ENCODE results near the gene AMPH. TPM values are rescaled to one million over a fixed set of nuclear protein-coding genes. Genes with fewer than 3 reads are reported as not detected.
A peak's percentile ranks its signal among the peaks of the same experiment; 100 is the strongest.

The AMPH gene
- total RNA-seq, 1 donor from 2014 or later, result 1.8 TPM

- H3K27me3 Mint-ChIP-seq, result peaks cover 4% of the 10 kb centered on the region
These were observed 217.4 kb downstream of the AMPH start for GRCh38 chr7:38413784-38414183.

GRCh38 chr7:38411404-38411803, 219.8 kb downstream of the AMPH start:
- Mint-ChIP-seq H3K4me1 (ENCODE audit: low read depth) (no peaks in the 10 kb centered on the region), H3K27ac (no peak overlapping the region), H3K9me3 (ENCODE audit: low read depth) (no peaks in the 10 kb centered on the region), H3K27me3 (no peaks in the 10 kb centered on the region), H3K4me3 (ENCODE audit: low read depth) (no peak overlapping the region), H3K36me3 (ENCODE audit: insufficient read depth) (no peaks in the 10 kb centered on the region)
- peak; percentile 26 for TF ChIP-seq CTCF (IDR thresholded peaks at IDR 0.05; ENCODE audit: unreplicated experiment)
- DNase-seq (ENCODE audit: low spot score, unreplicated experiment), result no peak

More at GRCh38 chr7:38413784-38414183, 217.4 kb downstream of the AMPH start:
- no peak overlapping the region for H3K27ac Mint-ChIP-seq
- no peak for TF ChIP-seq CTCF (IDR thresholded peaks at IDR 0.05; ENCODE audit: unreplicated experiment)
- DNase-seq (ENCODE audit: low spot score, unreplicated experiment), result no peak
- no peaks in the 10 kb centered on the region for H3K9me3 Mint-ChIP-seq (ENCODE audit: low read depth)
- no peaks in the 10 kb centered on the region for H3K4me1 Mint-ChIP-seq (ENCODE audit: low read depth)
- no peaks in the 10 kb centered on the region for H3K36me3 Mint-ChIP-seq (ENCODE audit: insufficient read depth)
- H3K4me3 Mint-ChIP-seq (ENCODE audit: low read depth), result no peak overlapping the region

GRCh38 chr7:38410056-38410455, 221.1 kb downstream of the AMPH start:
- Mint-ChIP-seq H3K9me3 (ENCODE audit: low read depth) (peaks cover 3% of the 10 kb centered on the region), H3K4me3 (ENCODE audit: low read depth) (no peak overlapping the region), H3K36me3 (ENCODE audit: insufficient read depth) (no peaks in the 10 kb centered on the region), H3K27ac (no peak overlapping the region), H3K4me1 (ENCODE audit: low read depth) (no peaks in the 10 kb centered on the region), H3K27me3 (no peaks in the 10 kb centered on the region)
- DNase-seq (ENCODE audit: low spot score, unreplicated experiment), result no peak
- no peak for TF ChIP-seq CTCF (IDR thresholded peaks at IDR 0.05; ENCODE audit: unreplicated experiment)

- no peak for DNase-seq (ENCODE audit: low spot score, unreplicated experiment)
- Mint-ChIP-seq H3K9me3 (ENCODE audit: low read depth) (peaks cover 5% of the 10 kb centered on the region), H3K36me3 (ENCODE audit: insufficient read depth) (no peaks in the 10 kb centered on the region), H3K4me1 (ENCODE audit: low read depth) (no peaks in the 10 kb centered on the region), H3K4me3 (ENCODE audit: low read depth) (no peak overlapping the region), H3K27me3 (no peaks in the 10 kb centered on the region), H3K27ac (no peak overlapping the region)
- no peak for TF ChIP-seq CTCF (IDR thresholded peaks at IDR 0.05; ENCODE audit: unreplicated experiment)
These were observed 221.6 kb downstream of the AMPH start for GRCh38 chr7:38409531-38409930.

GRCh38 chr7:38398725-38399321, 232.3 kb downstream of the AMPH start:
- Mint-ChIP-seq H3K4me3 (ENCODE audit: low read depth) (no peak overlapping the region), H3K36me3 (ENCODE audit: insufficient read depth) (no peaks in the 10 kb centered on the region), H3K4me1 (ENCODE audit: low read depth) (peaks cover 4% of the 10 kb centered on the region), H3K27me3 (no peaks in the 10 kb centered on the region), H3K27ac (no peak overlapping the region), H3K9me3 (ENCODE audit: low read depth) (no peaks in the 10 kb centered on the region)
- peak; percentile 28 for DNase-seq (ENCODE audit: low spot score, unreplicated experiment)
- TF ChIP-seq CTCF (IDR thresholded peaks at IDR 0.05; ENCODE audit: unreplicated experiment), result peak; percentile 91

Measured in progenitor cell of endocrine pancreas (in vitro differentiated cells).